HG03558 (cell line): Measurements from ENCODE around the gene PERP.
"Not testable (repeated sequence)": the region's sequence is repeated elsewhere in the genome, so short reads cannot be mapped to it uniquely, and the experiment has no call there.

Experiments
- ATAC-seq: cut with Tn5 transposase; IDR thresholded peaks from one replicate; pipeline ENCODE4 v1.9.1; 2021; ENCODE audit warnings: moderate number of reproducible peaks; ENCODE audit not compliant: unreplicated experiment; ENCODE audit errors: extremely low read depth

The PERP gene

GRCh38 chr6:138107078-138107751 lies at the start of gene PERP:
PERP (minus strand) TSS chr6:138107419; CDS start chr6:138107340, 79 bp downstream.
- no peak for ATAC-seq

DNA sequence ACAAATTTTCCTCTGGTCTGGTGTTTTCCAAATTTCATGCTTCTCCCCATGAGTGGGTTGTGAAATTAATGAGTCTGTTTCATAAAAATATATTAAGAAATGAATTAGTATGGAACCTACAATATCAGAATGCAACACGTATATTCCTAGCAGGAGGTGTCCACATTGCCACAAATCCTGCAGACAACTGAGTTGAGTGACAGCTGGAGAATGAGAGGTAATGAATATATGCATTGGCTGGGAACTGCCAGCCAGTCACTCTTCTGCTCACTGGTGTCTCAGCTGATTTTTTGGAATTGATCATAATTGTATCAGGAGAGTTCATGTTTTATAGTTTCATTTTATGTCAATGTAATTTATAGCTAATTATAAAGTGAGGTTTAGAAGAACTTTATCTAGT lies 48.2 kb upstream of the PERP start:
- ATAC-seq: no peak

DNA sequence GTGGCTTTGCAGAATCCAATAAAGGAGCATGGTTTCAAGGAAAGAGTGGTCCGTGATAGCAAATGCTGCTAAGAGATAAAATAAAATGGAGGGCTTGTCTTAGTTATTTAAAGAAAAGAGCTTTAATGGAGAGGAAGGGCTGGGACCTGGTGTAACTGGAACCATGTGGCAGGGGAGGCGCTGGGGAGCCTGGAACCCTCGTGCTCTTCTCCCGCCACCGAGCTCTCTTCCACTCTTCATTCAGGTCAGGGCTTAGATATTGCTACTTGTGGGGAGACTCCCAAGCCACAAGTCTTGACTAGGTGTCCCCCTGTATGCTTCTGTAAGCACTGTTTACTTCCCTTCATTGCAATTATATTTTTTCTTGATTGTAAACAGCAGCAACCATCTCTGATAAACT lies 39.3 kb upstream of the PERP start:
- ATAC-seq: no peak

- ATAC-seq: no peak
Measured at GRCh38 chr6:138145402-138145801, 38.2 kb upstream of the PERP start.

DNA sequence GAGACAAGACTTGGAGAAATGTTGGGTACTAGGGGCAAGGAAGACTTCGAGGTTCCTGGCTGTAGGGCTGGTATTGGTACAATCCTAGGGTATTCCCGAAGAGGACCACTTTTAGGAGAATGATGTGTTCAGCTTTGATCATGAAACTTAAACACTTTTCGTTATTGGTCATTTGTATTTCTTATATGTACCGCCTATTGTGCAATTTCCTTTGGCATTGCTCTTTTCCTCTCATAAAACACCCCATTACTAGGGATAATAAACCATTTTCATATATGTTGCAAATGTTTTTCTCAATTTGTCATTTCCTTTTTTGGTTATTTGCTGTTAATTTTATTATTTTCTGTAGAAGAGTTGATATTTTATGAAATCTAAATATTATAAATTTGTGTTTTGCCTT lies 35.6 kb upstream of the PERP start:
- no peak for ATAC-seq

GRCh38 chr6:138129190-138129589 lies 22.0 kb upstream of the PERP start:
- ATAC-seq: no peak

GRCh38 chr6:138128096-138128495 lies 20.9 kb upstream of the PERP start:
- ATAC-seq: no peak

GRCh38 chr6:138124096-138124495 lies 16.9 kb upstream of the PERP start:
- no peak for ATAC-seq

GRCh38 chr6:138119976-138120375 lies 12.8 kb upstream of the PERP start:
- ATAC-seq: no peak

GRCh38 chr6:138119229-138119628 lies 12.0 kb upstream of the PERP start:
- ATAC-seq: not testable (repeated sequence)

GRCh38 chr6:138117376-138117914 lies 10.2 kb upstream of the PERP start:
- ATAC-seq: no peak

DNA sequence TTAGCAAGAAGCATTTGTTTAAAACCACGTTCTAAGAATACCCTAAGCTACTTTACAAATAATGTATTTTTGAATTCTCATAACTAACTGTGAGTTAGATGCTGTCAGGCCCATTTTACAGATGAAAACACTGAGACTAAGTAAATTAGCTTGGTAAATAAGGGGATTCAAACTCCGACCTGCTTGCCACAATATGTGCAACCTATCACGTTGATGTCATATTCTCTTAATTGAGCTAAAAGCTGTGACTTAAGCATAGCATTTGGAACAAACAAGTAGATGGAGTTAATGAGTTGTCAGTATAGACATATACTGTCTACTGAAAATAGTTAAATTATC lies 9.4 kb upstream of the PERP start:
- ATAC-seq: no peak

DNA sequence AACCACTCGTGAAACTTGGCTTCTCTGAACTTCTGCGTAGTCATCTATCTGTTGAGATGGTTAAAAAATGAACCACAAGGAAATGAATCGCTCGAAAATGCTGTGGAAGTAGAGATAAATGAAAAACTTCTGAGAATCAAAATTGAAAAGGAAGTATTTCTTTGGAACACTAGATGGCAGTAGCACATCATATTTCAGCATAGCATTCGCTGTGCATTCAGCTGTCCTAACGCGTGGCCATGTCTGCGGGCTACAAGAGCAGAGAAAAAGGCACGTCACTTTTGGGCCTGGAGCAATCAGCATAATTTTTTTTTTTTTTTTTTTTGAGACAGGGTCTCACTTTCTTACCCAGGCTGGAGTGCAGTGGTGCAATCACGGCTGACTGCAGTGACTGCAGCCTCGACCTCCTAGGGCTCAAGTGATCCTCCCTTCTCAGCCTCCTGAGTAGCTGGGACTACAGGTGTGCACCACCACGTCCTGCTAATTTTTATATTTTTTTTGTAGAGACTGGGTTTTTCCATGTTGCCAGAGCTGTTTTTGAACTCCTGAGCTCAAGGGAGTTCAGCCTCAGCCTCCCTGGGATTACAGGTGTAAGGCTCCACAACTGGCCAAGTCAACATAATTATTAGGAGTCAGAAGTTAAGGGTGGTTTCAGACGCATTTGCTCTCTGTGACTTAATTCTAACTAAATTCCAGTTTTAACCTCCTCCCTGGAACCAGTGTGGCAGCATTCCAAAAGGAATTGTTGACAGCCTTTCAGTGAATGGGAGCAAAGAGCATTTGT lies 8.8 kb upstream of the PERP start:
- ATAC-seq: no peak

DNA sequence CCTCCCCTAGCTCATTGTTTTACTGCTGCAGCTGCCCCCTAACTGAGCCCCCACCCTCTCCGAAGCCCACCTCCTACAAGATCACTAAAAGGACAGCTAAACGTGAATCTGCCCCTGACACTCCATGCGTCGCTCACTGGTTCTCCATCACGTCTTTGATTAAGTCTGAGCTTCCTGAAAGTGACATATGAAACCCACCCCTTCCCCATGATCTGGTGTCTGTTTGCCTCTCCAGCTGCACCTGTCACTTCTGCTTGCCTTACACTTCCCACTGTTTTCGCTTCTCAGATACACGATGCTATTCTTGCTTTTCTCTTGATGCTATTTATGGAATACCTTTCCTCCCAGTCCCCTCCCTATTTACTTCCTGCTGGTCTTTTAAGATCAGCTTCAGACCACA lies 8.0 kb upstream of the PERP start:
- no peak for ATAC-seq

- no peak for ATAC-seq
Measured at GRCh38 chr6:138113588-138114210, 6.5 kb upstream of the PERP start.

- no peak for ATAC-seq
Measured at GRCh38 chr6:138110229-138110628, 3.0 kb upstream of the PERP start.

GRCh38 chr6:138109042-138109997 lies 2.1 kb upstream of the PERP start:
- ATAC-seq: peak; percentile 60

- ATAC-seq: no peak
Measured at GRCh38 chr6:138107752-138108592, 753 bp upstream of the PERP start.

- ATAC-seq: no peak
Measured at GRCh38 chr6:138106665-138107077, 548 bp downstream of the PERP start.
